Choroid plexus epithelial cell (primary cell): ENCODE measurements around the gene PARP16.

ENCODE experiments used
- DNase-seq: peaks from one replicate; pipeline ENCODE4 v3.0.0-alpha.2; 2010; ENCODE audit warnings: low read depth
- H3K4me3 ChIP-seq: 2 replicates; pipeline ENCODE4 v1.5.1; 2011; ENCODE audit warnings: low read depth, mild to moderate bottlenecking, control low read depth, low read length, moderate library complexity
- TF ChIP-seq, protein P1 (sequence below): conservative IDR thresholded peaks from 2 replicates; pipeline ENCODE4 v1.5.1; 2011; ENCODE audit warnings: low read depth, mild to moderate bottlenecking, control low read depth, inconsistent platforms, low read length, moderate library complexity

The PARP16 gene, protein sequence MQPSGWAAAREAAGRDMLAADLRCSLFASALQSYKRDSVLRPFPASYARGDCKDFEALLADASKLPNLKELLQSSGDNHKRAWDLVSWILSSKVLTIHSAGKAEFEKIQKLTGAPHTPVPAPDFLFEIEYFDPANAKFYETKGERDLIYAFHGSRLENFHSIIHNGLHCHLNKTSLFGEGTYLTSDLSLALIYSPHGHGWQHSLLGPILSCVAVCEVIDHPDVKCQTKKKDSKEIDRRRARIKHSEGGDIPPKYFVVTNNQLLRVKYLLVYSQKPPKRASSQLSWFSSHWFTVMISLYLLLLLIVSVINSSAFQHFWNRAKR

DNA sequence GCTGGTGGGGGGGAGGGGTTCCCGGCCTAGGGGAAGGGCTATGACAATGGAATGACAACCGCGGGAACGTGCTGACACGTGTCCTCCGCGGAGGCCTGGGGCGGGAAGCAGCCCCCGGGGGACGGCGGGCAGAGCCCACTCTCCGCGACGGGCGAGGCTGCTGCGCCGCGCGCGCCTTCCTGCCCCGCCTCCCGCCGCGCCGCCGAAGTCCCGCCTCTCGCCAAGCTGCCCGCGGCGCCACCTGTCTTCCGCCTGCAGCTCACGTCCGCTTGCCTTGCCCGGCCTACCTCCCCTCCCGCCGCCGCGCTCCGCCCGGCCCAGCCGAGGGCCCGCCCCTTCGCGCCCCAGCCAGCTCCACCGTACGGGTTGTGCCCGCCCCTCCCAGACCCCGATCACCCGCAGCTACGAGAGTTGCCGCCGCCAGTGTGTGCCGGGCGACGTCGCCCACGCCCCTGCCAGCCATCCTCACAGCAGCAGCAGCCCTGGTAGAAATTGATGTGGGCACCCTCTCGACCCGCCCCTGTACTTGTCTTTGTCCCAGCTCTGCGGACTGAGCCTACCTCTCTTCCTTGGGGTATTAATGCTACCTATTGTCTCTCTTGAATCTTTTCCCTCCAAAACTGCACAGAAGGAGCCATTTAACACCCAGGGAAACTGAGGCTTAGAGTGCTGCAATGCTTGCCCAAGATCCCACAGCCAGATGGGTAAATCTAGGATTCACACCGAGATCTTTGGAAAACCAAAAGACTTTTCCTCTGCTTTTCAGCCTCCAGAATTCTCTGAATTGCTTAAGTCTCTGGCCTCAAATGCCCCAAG lies at the start of gene PARP16:
Gene PARP16 (minus strand): TSS at position 180 of the 816 bp plus-strand sequence. CDS start 457 bp downstream, outside the sequence.
- peak; percentile 83 for DNase-seq
- TF ChIP-seq, protein P1, sequence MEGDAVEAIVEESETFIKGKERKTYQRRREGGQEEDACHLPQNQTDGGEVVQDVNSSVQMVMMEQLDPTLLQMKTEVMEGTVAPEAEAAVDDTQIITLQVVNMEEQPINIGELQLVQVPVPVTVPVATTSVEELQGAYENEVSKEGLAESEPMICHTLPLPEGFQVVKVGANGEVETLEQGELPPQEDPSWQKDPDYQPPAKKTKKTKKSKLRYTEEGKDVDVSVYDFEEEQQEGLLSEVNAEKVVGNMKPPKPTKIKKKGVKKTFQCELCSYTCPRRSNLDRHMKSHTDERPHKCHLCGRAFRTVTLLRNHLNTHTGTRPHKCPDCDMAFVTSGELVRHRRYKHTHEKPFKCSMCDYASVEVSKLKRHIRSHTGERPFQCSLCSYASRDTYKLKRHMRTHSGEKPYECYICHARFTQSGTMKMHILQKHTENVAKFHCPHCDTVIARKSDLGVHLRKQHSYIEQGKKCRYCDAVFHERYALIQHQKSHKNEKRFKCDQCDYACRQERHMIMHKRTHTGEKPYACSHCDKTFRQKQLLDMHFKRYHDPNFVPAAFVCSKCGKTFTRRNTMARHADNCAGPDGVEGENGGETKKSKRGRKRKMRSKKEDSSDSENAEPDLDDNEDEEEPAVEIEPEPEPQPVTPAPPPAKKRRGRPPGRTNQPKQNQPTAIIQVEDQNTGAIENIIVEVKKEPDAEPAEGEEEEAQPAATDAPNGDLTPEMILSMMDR: peak; percentile 43
- peak within 1 kb of the TSS; percentile 76 for H3K4me3 ChIP-seq

DNA sequence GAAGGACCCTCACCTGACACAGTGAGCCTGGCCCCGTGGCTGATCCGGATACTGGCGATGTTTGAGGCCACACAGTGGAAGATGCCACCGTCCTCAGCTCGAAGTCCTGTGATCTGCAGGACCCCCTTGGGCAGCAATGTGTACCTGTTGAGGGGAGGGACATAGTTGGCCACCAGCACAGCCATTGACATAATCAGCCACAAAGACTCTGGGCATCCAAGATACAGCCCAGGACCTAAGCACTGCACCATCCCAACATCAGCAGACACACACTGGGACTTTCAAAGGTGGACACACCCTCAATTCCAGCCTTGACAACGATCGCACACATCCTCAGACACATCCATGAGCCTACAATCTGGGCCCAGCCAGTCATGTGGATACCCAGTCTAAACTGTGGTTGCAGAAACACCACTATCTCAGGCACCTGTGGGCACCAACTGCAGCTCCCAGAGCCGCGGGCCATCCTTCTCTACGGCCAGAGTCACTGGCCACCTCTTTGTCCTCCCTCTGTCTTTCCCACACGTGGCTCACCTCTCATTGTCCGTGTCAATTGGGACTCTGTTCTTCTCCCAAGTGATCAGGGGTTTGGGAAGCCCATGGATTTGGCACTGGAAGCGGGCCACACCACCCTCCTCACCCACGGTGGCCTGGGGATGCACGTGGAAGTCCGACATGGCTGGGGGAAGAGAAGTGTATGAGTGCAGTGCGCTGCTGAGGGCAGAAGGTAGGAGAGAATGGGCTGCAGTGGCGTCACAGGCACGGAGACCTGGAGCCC lies 48.8 kb upstream of the PARP16 start:
- no peak for DNase-seq

DNA sequence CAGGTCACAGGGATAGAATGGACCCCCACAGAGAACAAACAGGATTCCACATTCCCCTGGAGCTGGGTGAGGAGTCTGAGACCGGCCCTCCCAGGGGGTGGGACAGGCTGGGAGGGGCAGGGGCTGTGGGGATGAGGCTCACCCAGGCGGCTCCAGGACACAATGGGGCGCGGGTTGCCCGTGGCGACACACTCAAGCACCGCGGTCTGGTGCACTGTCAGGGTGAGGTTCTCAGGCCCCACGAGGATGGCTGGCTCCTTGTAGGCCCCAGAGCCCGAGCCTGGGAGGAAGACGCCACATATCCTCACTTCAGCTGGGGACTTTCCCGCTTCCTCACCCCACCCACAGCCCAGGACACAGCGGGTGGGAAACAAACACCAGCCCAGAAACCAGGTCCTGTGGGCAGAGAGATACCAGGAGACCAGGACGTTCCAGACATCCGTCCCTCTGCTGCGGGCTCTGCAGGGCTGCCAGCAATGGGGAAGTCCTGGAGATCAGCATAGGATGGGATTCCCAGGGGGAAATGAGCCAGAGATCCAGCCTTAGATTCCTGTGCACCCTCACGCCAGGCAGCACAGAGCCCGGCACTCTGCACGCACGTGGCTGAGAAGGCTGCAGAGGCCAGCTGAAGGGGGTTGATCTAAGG lies 48.0 kb upstream of the PARP16 start:
- no peak overlapping the region for H3K4me3 ChIP-seq

More for the DNA sequence above, 48.8 kb upstream of the PARP16 start:
- TF ChIP-seq, protein P1: no peak
- no peak overlapping the region for H3K4me3 ChIP-seq

DNA sequence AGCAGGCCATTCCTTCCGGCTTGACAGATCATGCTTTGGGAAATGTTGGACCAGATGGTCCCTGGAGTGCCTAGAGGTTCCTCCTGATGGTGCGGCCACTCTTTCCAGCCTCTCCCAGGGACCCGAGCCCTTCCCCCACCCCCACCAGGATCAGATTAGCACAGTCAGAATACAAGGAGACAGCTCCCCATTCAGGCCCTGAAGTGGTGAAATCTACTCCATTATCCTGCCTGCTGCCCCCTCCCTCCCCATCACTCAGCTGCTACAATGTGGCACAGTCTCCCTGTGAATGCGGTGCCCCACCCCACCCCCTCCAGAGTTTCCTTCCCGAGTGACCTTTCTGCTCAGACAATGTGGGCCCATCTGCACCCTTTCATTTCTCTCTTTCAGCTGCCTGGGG lies 47.2 kb upstream of the PARP16 start:
- TF ChIP-seq, protein P1: no peak
- no peak for DNase-seq
- H3K4me3 ChIP-seq: no peak overlapping the region

More for the DNA sequence above, 48.0 kb upstream of the PARP16 start:
- peak; percentile 15 for DNase-seq
- TF ChIP-seq, protein P1: no peak

DNA sequence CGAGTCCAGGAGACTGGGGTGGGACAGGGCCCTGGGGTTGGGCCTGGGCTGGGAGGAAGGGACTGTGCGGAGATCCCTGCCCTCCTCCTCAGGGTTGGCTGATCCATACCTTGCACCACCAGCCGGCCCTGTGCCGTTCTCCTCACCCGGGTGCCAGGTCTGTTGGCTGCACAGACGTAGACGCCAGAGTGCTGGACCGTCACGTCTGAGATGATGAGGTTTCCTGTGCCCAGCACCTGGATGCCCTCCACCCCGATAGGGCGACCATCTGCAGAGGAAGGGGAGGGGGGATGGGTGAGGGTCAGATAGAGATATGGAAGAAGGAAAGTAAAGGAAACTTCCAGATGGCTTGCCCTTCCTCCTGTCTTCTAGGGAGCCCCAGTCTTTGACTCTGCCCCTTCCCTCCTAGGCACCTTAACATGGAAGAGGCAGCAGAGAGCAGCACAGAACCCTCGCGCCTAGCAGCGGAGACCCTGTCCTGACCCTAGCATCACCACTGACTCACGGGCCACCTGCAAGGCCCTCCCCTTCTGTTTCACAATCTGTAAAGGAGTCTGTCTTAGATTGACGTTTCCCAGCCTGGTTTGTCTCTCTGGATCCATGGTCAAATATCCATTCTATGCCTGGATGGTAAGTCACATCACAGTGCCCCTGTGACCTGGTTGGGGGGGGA lies 46.6 kb upstream of the PARP16 start:
- H3K4me3 ChIP-seq: no peak overlapping the region
- TF ChIP-seq, protein P1: no peak
- no peak for DNase-seq

DNA sequence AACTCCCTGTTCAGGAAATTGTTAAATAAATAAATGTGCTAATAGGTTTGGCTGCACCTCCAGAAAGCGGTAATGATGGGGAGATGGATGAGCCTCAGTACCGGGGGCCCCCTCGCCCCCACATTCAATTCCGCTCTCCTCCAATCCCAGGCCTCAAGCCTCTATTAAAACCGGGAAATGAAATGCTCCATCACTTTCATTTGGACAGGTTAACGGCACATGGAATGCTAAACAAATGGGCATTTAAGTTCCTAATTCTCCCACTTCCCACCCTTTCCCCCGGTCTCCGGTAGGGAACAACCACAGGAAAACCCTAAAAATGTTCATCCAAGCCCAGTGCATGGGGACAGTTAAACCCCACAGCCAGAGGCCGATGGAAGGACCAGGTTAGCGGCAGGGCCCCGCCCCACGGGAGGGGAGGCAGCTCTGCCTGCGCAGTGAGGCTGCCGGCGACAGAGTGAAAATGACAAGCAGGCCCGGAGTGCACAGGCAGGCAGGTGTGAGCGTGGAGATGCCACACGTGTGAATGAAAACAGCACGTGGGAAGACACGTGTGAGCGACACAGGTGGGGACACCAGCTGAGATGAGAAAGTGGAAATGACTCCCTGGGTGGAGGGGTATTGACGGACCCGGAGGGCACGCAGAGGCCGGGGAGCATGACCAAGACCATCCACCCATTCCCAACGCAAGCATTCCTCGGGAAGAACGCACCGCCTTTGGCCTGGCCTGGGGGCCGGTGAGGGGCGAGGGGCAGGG lies 45.9 kb upstream of the PARP16 start:
- TF ChIP-seq, protein P1: no peak
- DNase-seq: no peak
- no peak overlapping the region for H3K4me3 ChIP-seq
